ENCODE data around the gene SCG3.

GRCh38 chr15:51692154-51692553 lies 10.9 kb downstream of the SCG3 start:
- TF ChIP-seq POLR2A (IDR thresholded peaks at IDR 0.05) (no peak), CTCF (IDR thresholded peaks at IDR 0.05) (no peak)
